ENCODE measurements around the gene NAALADL1.
"Not testable (repeated sequence)": the region's sequence is repeated elsewhere in the genome, so short reads cannot be mapped to it uniquely, and the experiment has no call there.

The NAALADL1 gene

GRCh38 chr11:65027213-65028067 lies 30.9 kb downstream of the NAALADL1 start, which contains the start of gene SNX15:
TSS of gene SNX15 (plus strand) at chr11:65027439. CDS start at chr11:65027538, 99 bp downstream.
- ChIA-PET CTCF (interaction anchor here (0.6 to 6.9 kb wide), 13 partner anchors 10 to 302 kb away, joined by 3 to 75 read pairs (median 4); partner anchors contain the start of genes ARL2 and TM7SF2), POLR2A (no interaction called here)
- TF ChIP-seq, protein P1, sequence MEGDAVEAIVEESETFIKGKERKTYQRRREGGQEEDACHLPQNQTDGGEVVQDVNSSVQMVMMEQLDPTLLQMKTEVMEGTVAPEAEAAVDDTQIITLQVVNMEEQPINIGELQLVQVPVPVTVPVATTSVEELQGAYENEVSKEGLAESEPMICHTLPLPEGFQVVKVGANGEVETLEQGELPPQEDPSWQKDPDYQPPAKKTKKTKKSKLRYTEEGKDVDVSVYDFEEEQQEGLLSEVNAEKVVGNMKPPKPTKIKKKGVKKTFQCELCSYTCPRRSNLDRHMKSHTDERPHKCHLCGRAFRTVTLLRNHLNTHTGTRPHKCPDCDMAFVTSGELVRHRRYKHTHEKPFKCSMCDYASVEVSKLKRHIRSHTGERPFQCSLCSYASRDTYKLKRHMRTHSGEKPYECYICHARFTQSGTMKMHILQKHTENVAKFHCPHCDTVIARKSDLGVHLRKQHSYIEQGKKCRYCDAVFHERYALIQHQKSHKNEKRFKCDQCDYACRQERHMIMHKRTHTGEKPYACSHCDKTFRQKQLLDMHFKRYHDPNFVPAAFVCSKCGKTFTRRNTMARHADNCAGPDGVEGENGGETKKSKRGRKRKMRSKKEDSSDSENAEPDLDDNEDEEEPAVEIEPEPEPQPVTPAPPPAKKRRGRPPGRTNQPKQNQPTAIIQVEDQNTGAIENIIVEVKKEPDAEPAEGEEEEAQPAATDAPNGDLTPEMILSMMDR (IDR thresholded peaks at IDR 0.05; ENCODE audit: control extremely low read depth, extremely low read depth, low read depth, missing control alignments): peak; percentile 32
- DNase-seq (ENCODE audit: extremely low spot score): peak; percentile 92

DNA sequence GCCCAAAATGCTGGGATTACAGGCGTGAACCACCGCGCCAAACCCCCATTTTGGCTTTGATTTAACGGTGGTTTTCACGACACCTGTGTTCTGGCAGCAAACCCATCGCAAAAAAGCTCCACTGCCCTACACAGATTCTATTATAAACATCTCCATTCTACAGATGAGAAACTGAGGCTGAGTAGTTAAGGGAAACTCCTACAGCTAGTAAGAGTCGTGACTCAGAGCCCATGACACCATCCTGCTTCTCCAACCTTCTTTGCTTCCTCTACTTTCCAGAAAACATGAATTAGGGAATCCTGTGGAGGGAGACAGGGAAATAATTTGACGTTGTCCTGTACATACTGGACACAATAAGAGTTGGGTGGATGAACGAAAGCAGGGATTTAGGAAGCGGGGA lies 31.5 kb downstream of the NAALADL1 start:
- TF ChIP-seq, protein P1 (IDR thresholded peaks at IDR 0.05; ENCODE audit: control extremely low read depth, extremely low read depth, low read depth, missing control alignments): no peak
- ChIA-PET CTCF (interaction anchor here (0.6 to 6.9 kb wide), 14 partner anchors 10 to 303 kb away, joined by 3 to 75 read pairs (median 3); partner anchors contain the start of genes ARL2, PPP2R5B, TM7SF2 and ZNHIT2), POLR2A (no interaction called here)
- DNase-seq (ENCODE audit: extremely low spot score): no peak

- POLR2A ChIA-PET; DNase-seq (ENCODE audit: extremely low spot score): not testable (repeated sequence)
- CTCF ChIA-PET: interaction anchor here (6.9 kb wide), 1 partner anchor 10 kb away, joined by 75 read pairs; the partner anchor contains the start of gene ARL2
These were observed 34.9 kb downstream of the NAALADL1 start for GRCh38 chr11:65023502-65023901.

- ChIA-PET POLR2A (no interaction called here), CTCF (interaction anchor here (0.6 to 1.5 kb wide), 2 partner anchors 89 to 184 kb away, joined by 3 read pairs; no protein-coding TSS in a partner anchor)
- TF ChIP-seq, protein P1 (IDR thresholded peaks at IDR 0.05; ENCODE audit: control extremely low read depth, extremely low read depth, low read depth, missing control alignments): no peak
- no peak for DNase-seq (ENCODE audit: extremely low spot score)
These were observed 36.8 kb downstream of the NAALADL1 start for GRCh38 chr11:65021509-65021908.

- POLR2A ChIA-PET: no interaction called here
- TF ChIP-seq, protein P1 (IDR thresholded peaks at IDR 0.05; ENCODE audit: control extremely low read depth, extremely low read depth, low read depth, missing control alignments): no peak
- no peak for DNase-seq (ENCODE audit: extremely low spot score)
- CTCF ChIA-PET: no interaction called here
These were observed 37.4 kb downstream of the NAALADL1 start for GRCh38 chr11:65021003-65021402.

- ChIA-PET CTCF (no interaction called here), POLR2A (no interaction called here)
- TF ChIP-seq, protein P1 (IDR thresholded peaks at IDR 0.05; ENCODE audit: control extremely low read depth, extremely low read depth, low read depth, missing control alignments): no peak
- DNase-seq (ENCODE audit: extremely low spot score): no peak
These were observed 38.5 kb downstream of the NAALADL1 start for GRCh38 chr11:65019824-65020223.

DNA sequence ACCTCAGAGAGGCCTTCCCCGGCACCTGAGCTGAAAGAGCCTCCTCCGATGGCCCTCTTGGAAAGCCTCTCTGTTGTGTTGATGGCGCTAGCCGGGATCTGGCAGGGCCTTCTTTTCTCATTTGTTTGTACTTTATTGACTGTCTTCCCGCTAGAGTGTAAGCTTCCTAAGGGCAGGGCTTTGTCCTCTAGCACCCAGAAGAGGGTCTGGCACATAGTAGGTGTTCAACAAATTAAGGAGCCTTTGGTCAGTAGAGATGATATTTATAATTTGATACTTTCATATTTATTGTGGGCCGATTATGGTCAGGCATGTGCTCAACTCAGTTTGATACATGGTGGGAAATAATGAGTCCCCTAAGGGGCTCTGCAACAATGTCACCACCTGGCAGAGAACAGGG lies 40.4 kb downstream of the NAALADL1 start:
- DNase-seq (ENCODE audit: extremely low spot score): no peak
- ChIA-PET CTCF (interaction anchor here (0.9 to 2.3 kb wide), 4 partner anchors 9 to 236 kb away, joined by 3 to 10 read pairs (median 5); partner anchors contain the start of genes SNX15 and TM7SF2), POLR2A (no interaction called here)
- TF ChIP-seq, protein P1 (IDR thresholded peaks at IDR 0.05; ENCODE audit: control extremely low read depth, extremely low read depth, low read depth, missing control alignments): no peak
